Fibroblast of skin of right quadriceps (primary cell): ENCODE results near the gene KRCC1.
"Not testable (repeated sequence)": the region's sequence is repeated elsewhere in the genome, so short reads cannot be mapped to it uniquely, and the experiment has no call there.

ENCODE experiments used
- DNase-seq: peaks from one replicate; pipeline ENCODE4 v3.0.0-alpha.2; 2013

KRCC1 gene

GRCh38 chr2:87992569-87992968, 63.0 kb downstream of the KRCC1 start:
- DNase-seq, result not testable (repeated sequence)

GRCh38 chr2:87987473-87987872, 68.1 kb downstream of the KRCC1 start:
- DNase-seq, result not testable (repeated sequence)

GRCh38 chr2:87985902-87986301, 69.7 kb downstream of the KRCC1 start:
- DNase-seq, result not testable (repeated sequence)

GRCh38 chr2:87981182-87981581, 74.4 kb downstream of the KRCC1 start:
- DNase-seq, result not testable (repeated sequence)
